WTC11 (cell line): ENCODE measurements around the gene MKLN1. TPM values are rescaled to one million over a fixed set of nuclear protein-coding genes. Genes with fewer than 3 reads are reported as not detected.
A peak's percentile ranks its signal among the peaks of the same experiment; 100 is the strongest.

Source experiments
- ATAC-seq: fragments of 200-7000 bp; cut with Tn5 transposase; 2 replicates; pipeline ENCODE4 v1.10.0; 2021; ENCODE audit warnings: mild to moderate bottlenecking, moderate library complexity
- CTCF ChIA-PET: fragments of 300-600 bp; sonication (Branson Sonifier 250); formaldehyde crosslinking; loops from one replicate; lab custom pipeline; 2021; ENCODE audit warnings: antibody characterized with exemption; lab: Charles Lee
- POLR2A ChIA-PET: fragments of 350-600 bp; sonication (Branson Sonifier 250); formaldehyde crosslinking; loops from one replicate; lab custom pipeline; 2021; ENCODE audit warnings: antibody characterized with exemption; lab: Charles Lee
- DNase-seq: peaks from one replicate; pipeline ENCODE4 v3.0.0; 2021; ENCODE audit warnings: low spot score
- H3K27ac Mint-ChIP-seq: 2 replicates; pipeline ENCODE4 v1.8.0; 2021; ENCODE audit warnings: mixed read lengths
- H3K27me3 Mint-ChIP-seq: 2 replicates; pipeline ENCODE4 v1.8.0; 2021; ENCODE audit warnings: low read depth, mild to moderate bottlenecking, moderate library complexity, mixed read lengths
- H3K36me3 Mint-ChIP-seq: 2 replicates; pipeline ENCODE4 v1.8.0; 2021; ENCODE audit warnings: mixed read lengths
- H3K4me1 Mint-ChIP-seq: 2 replicates; pipeline ENCODE4 v1.8.0; 2022; ENCODE audit warnings: mixed read lengths
- H3K4me3 Mint-ChIP-seq: 2 replicates; pipeline ENCODE4 v1.8.0; 2021; ENCODE audit warnings: mild to moderate bottlenecking, moderate library complexity, mixed read lengths
- H3K9me3 Mint-ChIP-seq: 2 replicates; pipeline ENCODE4 v1.8.0; 2021; ENCODE audit warnings: mixed read lengths
- E2F4 ChIP-seq: sonication (generic); formaldehyde crosslinking; IDR thresholded peaks from 2 replicates; pipeline ENCODE4 v1.8.1; 2022; ENCODE audit warnings: low read depth, mild to moderate bottlenecking, moderate library complexity, missing genetic modification reagents, borderline replicate concordance
- ELF4 ChIP-seq: sonication (generic); formaldehyde crosslinking; IDR thresholded peaks from 2 replicates; pipeline ENCODE4 v1.8.1; 2022; ENCODE audit warnings: low read depth, mild to moderate bottlenecking, moderate library complexity, missing genetic modification reagents
- EMX1 ChIP-seq: fragments of 250-450 bp; sonication (Bioruptor Pico); IDR thresholded peaks from 2 replicates; pipeline ENCODE4 v1.8.0; 2021; ENCODE audit warnings: mild to moderate bottlenecking
- FOXP1 ChIP-seq: sonication (generic); formaldehyde crosslinking; IDR thresholded peaks from 2 replicates; pipeline ENCODE4 v1.8.0; 2022; ENCODE audit warnings: missing genetic modification reagents, mild to moderate bottlenecking, moderate library complexity, borderline replicate concordance
- GRHL2 ChIP-seq: fragments of 250-450 bp; sonication (Bioruptor Pico); IDR thresholded peaks from 2 replicates; pipeline ENCODE4 v1.8.0; 2022; ENCODE audit warnings: mild to moderate bottlenecking, moderate library complexity; ENCODE audit not compliant: insufficient replicate concordance, severe bottlenecking
- IRF1 ChIP-seq: sonication (generic); formaldehyde crosslinking; IDR thresholded peaks from 2 replicates; pipeline ENCODE4 v1.8.0; 2023; ENCODE audit warnings: missing genetic modification reagents
- IRF2 ChIP-seq: sonication (generic); formaldehyde crosslinking; IDR thresholded peaks from 2 replicates; pipeline ENCODE4 v1.8.0; 2022; ENCODE audit warnings: low read depth, missing genetic modification reagents, borderline replicate concordance
- JAZF1 ChIP-seq: fragments of 250-450 bp; sonication (Bioruptor Pico); IDR thresholded peaks from 2 replicates; pipeline ENCODE4 v1.9.0; 2021; ENCODE audit warnings: moderate library complexity, mild to moderate bottlenecking, inconsistent platforms
- JUN ChIP-seq: sonication (generic); formaldehyde crosslinking; IDR thresholded peaks from 2 replicates; pipeline ENCODE4 v1.8.0; 2023; ENCODE audit warnings: mild to moderate bottlenecking, missing genetic modification reagents
- MXD4 ChIP-seq: fragments of 250-450 bp; sonication (Bioruptor Pico); IDR thresholded peaks from 2 replicates; pipeline ENCODE4 v1.8.0; 2021; ENCODE audit warnings: mild to moderate bottlenecking, moderate library complexity, borderline replicate concordance
- NFYB ChIP-seq: sonication (generic); formaldehyde crosslinking; conservative IDR thresholded peaks from 2 replicates; pipeline ENCODE4 v1.8.0; 2022; ENCODE audit warnings: low read depth, missing genetic modification reagents
- PRDM15 ChIP-seq: sonication (generic); formaldehyde crosslinking; IDR thresholded peaks from 2 replicates; pipeline ENCODE4 v1.8.0; 2022; ENCODE audit warnings: missing genetic modification reagents
- TCF7 ChIP-seq: sonication (generic); formaldehyde crosslinking; IDR thresholded peaks from 2 replicates; pipeline ENCODE4 v1.8.0; 2022; ENCODE audit warnings: mild to moderate bottlenecking, low read depth, missing genetic modification reagents, moderate library complexity
- TEAD4 ChIP-seq: sonication (generic); formaldehyde crosslinking; IDR thresholded peaks from 2 replicates; pipeline ENCODE4 v1.8.0; 2022; ENCODE audit warnings: mild to moderate bottlenecking, missing genetic modification reagents
- USF1 ChIP-seq: sonication (generic); formaldehyde crosslinking; IDR thresholded peaks from 2 replicates; pipeline ENCODE4 v1.8.0; 2022; ENCODE audit warnings: mild to moderate bottlenecking, missing genetic modification reagents
- ZBTB43 ChIP-seq: sonication (generic); formaldehyde crosslinking; IDR thresholded peaks from 2 replicates; pipeline ENCODE4 v1.8.1; 2023; ENCODE audit warnings: mild to moderate bottlenecking, missing genetic modification reagents
- ZNF281 ChIP-seq: sonication (generic); formaldehyde crosslinking; IDR thresholded peaks from 2 replicates; pipeline ENCODE4 v1.8.0; 2023; ENCODE audit warnings: mild to moderate bottlenecking, missing genetic modification reagents
- ZNF317 ChIP-seq: sonication (generic); formaldehyde crosslinking; IDR thresholded peaks from 2 replicates; pipeline ENCODE4 v1.8.1; 2023; ENCODE audit warnings: low read depth, mild to moderate bottlenecking, moderate library complexity, missing genetic modification reagents, borderline replicate concordance
- ZNF423 ChIP-seq: fragments of 250-450 bp; sonication (Bioruptor Pico); IDR thresholded peaks from 2 replicates; pipeline ENCODE4 v2.1.2; 2022; ENCODE audit warnings: mild to moderate bottlenecking, moderate library complexity
- total RNA-seq: library from RNA; stranded (reverse); gene quantifications from 3 replicates; pipeline ENCODE4 v1.2.3, GENCODE V29; 2021

MKLN1 gene
- total RNA-seq, 1 experiment from 2014 or later: 37.6 TPM

- peaks cover 10% of the 10 kb centered on the region for H3K9me3 Mint-ChIP-seq
- CTCF ChIA-PET: no interaction called here
- no peak for ATAC-seq
- peak overlapping the region; percentile 5; the same call in 1 of the 2 replicates for H3K27ac Mint-ChIP-seq
- no peak for TF ChIP-seq PRDM15 (CRISPR knock-in tag)
- no peak for TF ChIP-seq TEAD4 (CRISPR knock-in tag)
- no peak for TF ChIP-seq USF1 (CRISPR knock-in tag)
- TF ChIP-seq IRF2 (CRISPR knock-in tag): no peak
- TF ChIP-seq FOXP1 (CRISPR knock-in tag): no peak
- no peak for TF ChIP-seq ELF4 (CRISPR knock-in tag)
- no peak for TF ChIP-seq ZNF317 (CRISPR knock-in tag)
- no peak for TF ChIP-seq EMX1 (CRISPR knock-in tag)
- TF ChIP-seq MXD4 (CRISPR knock-in tag): no peak
- POLR2A ChIA-PET: no interaction called here
- no peak for DNase-seq
- no peaks in the 10 kb centered on the region for H3K27me3 Mint-ChIP-seq
- no peak overlapping the region for H3K4me3 Mint-ChIP-seq
- peaks cover 54% of the 10 kb centered on the region for H3K4me1 Mint-ChIP-seq
- H3K36me3 Mint-ChIP-seq: peaks cover 15% of the 10 kb centered on the region
Measured at GRCh38 chr7:131354390-131354789, 26.7 kb downstream of the MKLN1 start.

- Mint-ChIP-seq H3K27ac (peak overlapping the region; percentile 14; the same call in 1 of the 2 replicates), H3K36me3 (peaks cover 5% of the 10 kb centered on the region), H3K27me3 (no peaks in the 10 kb centered on the region), H3K4me3 (no peak overlapping the region), H3K4me1 (peaks cover 68% of the 10 kb centered on the region), H3K9me3 (peaks cover 1% of the 10 kb centered on the region; the same call in 1 of the 2 replicates)
- TF ChIP-seq USF1 (CRISPR knock-in tag) (no peak), NFYB (CRISPR knock-in tag) (no peak), JAZF1 (CRISPR knock-in tag) (no peak), GRHL2 (CRISPR knock-in tag) (no peak), ZNF281 (CRISPR knock-in tag) (no peak), IRF1 (CRISPR knock-in tag) (no peak), ZNF423 (no peak), ZBTB43 (CRISPR knock-in tag) (no peak), JUN (CRISPR knock-in tag) (no peak), TCF7 (CRISPR knock-in tag) (no peak), E2F4 (CRISPR knock-in tag) (no peak)
- ChIA-PET CTCF (interaction anchor here (1.0 to 2.0 kb wide), 4 partner anchors 9 to 459 kb away, joined by 3 to 6 read pairs (median 4); partner anchors contain the start of gene MKLN1), POLR2A (interaction anchor here (0.7 kb wide), 1 partner anchor 124 kb away, joined by 11 read pairs; no protein-coding TSS in a partner anchor)
- peak; percentile 48 for ATAC-seq
- DNase-seq: no peak
Measured at GRCh38 chr7:131355917-131356777, 28.5 kb downstream of the MKLN1 start.
